Skin of body (tissue), 2 donors: ENCODE data around the gene CACNA1G. TPM values are rescaled to one million over a fixed set of nuclear protein-coding genes. Genes with fewer than 3 reads are reported as not detected.

ENCODE experiments used
- DNase-seq: peaks from one replicate; lab custom pipeline; 2025; lab: John Stamatoyannopoulos, UW
- total RNA-seq: library from RNA; depleted of rRNA; stranded (reverse); fragments of >200 nt; gene quantifications from one replicate; pipeline ENCODE4 v1.2.3, GENCODE V29; 2014

CACNA1G gene
- total RNA-seq, 1 donor from 2014 or later: 8.9 TPM

- DNase-seq: no peak
Measured at GRCh38 chr17:50609380-50610074, 49.0 kb downstream of the CACNA1G start.

- no peak for DNase-seq
Measured at GRCh38 chr17:50611634-50612033, 51.1 kb downstream of the CACNA1G start.

GRCh38 chr17:50612281-50612680, 51.8 kb downstream of the CACNA1G start:
- no peak for DNase-seq

- peak; percentile 18 for DNase-seq
Measured at GRCh38 chr17:50613007-50613992, 52.8 kb downstream of the CACNA1G start.

- DNase-seq: no peak
Measured at GRCh38 chr17:50614471-50615051, 54.0 kb downstream of the CACNA1G start.

GRCh38 chr17:50615828-50616227, 55.3 kb downstream of the CACNA1G start:
- DNase-seq: no peak

GRCh38 chr17:50618300-50618699, 57.8 kb downstream of the CACNA1G start:
- no peak for DNase-seq

- no peak for DNase-seq
Measured at GRCh38 chr17:50618941-50619340, 58.4 kb downstream of the CACNA1G start.

- DNase-seq: no peak
Measured at GRCh38 chr17:50619489-50619888, 59.0 kb downstream of the CACNA1G start.

GRCh38 chr17:50620237-50620636, 59.7 kb downstream of the CACNA1G start:
- DNase-seq: no peak

GRCh38 chr17:50620858-50621257, 60.3 kb downstream of the CACNA1G start:
- DNase-seq: no peak

- DNase-seq: no peak
Measured at GRCh38 chr17:50621574-50622031, 61.1 kb downstream of the CACNA1G start.

GRCh38 chr17:50624321-50624934, 63.9 kb downstream of the CACNA1G start:
- DNase-seq: no peak

GRCh38 chr17:50625032-50625871, 64.7 kb downstream of the CACNA1G start:
- no peak for DNase-seq

GRCh38 chr17:50626037-50626574, 65.6 kb downstream of the CACNA1G start:
- no peak for DNase-seq

GRCh38 chr17:50627036-50627781, 66.7 kb downstream of the CACNA1G start:
- no peak for DNase-seq

- no peak for DNase-seq
Measured at GRCh38 chr17:50627782-50628601, 67.5 kb downstream of the CACNA1G start.

- no peak for DNase-seq
Measured at GRCh38 chr17:50629902-50630301, 69.4 kb downstream of the CACNA1G start.
